ENCODE results near the gene MEI1. TPM values are rescaled to one million over a fixed set of nuclear protein-coding genes. Genes with fewer than 3 reads are reported as not detected.
"Not testable (repeated sequence)": the region's sequence is repeated elsewhere in the genome, so short reads cannot be mapped to it uniquely, and the experiment has no call there.

The MEI1 gene, protein sequence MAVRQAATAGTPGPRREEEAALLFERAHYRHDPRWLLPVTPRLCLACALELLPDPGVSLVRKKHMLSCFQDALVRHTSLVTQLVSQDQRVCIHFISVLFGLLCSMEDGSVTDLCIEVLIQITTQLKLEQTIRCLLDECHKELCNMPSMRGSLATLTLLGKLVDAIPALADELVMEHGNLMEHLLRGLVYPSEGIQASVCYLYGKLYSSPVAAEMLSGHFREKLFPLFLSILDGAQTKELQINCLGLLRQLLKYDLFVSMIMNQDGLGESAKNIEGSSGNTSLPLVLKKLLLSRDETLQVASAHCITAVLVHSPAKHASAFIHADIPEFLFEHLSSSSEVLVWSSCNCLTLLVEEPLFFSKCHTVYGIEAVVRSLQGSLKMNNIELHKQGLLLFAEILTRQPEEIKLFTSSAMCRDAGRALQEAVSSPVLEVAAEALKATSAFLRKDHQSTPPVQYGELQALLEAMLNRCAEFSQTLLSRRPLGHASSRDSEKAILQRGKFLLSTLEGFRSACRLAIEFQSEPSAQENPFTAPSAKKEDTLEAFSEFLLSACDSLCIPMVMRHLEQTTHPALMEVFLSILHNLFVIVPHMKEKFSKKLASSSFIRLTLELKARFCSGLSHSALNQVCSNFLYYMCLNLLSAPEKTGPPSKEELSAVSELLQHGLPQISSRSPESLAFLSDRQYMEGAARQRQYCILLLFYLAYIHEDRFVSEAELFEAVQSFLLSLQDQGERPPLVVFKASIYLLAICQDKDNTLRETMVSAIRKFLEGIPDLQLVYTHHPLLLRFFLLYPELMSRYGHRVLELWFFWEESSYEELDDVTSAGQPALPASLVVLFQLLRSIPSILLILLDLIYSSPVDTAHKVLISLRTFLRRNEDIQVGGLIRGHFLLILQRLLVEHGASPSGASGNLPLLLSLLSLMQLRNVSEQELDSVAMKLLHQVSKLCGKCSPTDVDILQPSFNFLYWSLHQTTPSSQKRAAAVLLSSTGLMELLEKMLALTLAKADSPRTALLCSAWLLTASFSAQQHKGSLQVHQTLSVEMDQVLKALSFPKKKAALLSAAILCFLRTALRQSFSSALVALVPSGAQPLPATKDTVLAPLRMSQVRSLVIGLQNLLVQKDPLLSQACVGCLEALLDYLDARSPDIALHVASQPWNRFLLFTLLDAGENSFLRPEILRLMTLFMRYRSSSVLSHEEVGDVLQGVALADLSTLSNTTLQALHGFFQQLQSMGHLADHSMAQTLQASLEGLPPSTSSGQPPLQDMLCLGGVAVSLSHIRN
- 35.5 and 43.5 TPM in 2 replicates for total RNA-seq

DNA sequence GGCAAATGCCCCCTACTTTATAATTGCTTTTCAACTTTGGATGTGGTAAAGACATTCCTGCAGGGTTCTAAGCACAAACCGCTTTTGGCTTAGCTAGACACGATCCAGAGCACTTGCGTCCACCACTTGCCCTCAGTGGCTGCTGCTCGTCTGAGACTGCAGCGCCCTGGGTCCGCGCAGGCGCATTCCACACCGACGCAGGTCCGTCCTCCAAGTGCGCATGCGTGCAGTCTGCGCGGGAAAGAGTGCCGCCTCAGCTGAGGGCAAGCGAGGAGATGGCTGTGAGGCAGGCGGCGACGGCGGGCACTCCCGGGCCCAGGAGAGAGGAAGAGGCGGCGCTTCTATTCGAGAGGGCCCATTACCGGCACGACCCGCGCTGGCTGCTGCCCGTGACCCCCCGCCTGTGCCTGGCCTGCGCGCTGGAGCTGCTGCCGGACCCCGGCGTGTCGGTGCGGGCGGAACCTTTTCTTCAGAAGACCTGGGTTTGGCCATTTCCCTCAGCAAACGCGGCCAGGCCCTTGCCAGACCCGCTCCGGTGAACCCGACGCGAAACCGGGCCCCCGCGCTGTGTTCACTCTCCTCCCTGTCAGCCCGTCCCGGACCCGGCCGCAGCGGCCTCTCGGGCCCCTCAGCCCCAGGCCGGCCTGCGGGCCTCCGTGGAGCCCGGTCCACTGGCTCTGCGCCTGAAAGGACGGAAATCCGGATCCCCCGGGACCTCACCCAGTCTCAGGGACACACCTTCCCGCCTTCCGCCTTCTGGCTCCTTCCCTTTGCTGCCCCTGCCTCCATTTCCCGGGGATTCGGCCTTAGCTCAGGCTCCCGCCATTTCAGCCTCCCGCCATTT is at the start of gene MEI1:
MEI1 (plus strand) TSS at position 240 of the 844 bp plus-strand sequence; CDS start at position 276, 36 bp downstream.
- intact Hi-C loops (cut with micrococcal nuclease), result loop anchor here (5.0 kb wide), 2 partner anchors 373 to 738 kb away; partner anchors contain the start of genes NAGA and PHETA2

- intact Hi-C loops (cut with micrococcal nuclease), result no loop called here
Observed at GRCh38 chr22:41650229-41650628, 49.1 kb upstream of the MEI1 start.

DNA sequence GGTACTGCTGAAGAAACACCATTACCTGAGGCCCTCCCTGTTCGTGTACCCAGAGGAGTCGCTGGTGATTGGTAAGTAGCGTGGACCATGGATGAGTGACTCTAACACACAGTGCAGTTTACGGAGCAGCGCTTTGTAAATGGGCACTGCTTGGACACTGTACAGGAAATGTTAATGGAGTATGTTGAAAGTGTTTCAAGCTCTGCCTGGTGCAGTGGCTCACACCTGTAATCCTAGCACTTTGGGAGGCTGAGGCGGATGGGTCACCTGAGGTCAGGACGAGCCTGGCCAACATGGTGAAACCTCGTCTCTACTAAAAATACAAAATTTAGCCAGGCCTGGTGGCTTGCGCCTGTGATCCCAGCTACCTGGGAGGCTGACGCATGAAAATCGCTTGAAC is 48.5 kb upstream of the MEI1 start:
- intact Hi-C loops (cut with micrococcal nuclease), result no loop called here

DNA sequence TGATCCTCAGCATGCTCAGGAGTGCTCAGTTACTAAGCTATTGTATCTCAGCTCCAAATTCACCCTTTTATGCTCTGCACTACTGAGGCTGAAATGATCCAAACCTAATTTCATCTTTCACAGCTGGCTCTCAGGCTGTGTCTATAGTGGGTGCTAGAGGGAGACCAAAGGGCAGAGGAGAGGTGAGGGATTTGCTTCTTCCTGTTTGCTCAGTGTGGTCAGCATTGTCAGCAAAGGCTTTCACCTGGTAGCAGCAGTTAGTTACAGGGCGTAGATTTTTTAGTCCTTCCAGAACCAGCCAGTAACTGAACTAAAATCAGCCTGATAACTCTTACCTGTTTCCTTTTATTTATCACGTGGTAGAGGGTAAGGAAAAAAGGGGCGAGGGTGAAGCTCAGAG is 45.0 kb upstream of the MEI1 start:
- intact Hi-C loops (cut with micrococcal nuclease), result no loop called here

DNA sequence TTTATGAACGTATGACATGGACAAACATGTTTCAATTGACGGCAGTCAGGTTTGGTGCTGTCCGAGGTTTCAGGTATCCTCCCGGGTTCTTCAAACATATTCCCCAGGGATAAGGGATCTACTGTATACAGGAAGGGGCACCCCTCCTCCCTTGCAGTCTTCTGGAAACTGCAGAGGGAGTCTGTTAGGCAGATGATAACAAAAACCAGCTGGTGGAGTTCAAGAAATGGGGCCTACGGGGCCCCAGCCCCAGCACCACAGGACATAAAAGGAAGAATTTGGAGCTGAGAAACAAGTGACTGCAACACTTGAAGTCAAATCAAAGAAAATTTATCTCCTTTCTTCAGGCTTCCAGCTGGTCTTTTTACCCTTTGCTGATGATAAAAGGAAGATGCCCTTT is 42.7 kb upstream of the MEI1 start:
- intact Hi-C loops (cut with micrococcal nuclease), result no loop called here

- intact Hi-C loops (cut with micrococcal nuclease), result no loop called here
Observed at GRCh38 chr22:41657709-41658108, 41.6 kb upstream of the MEI1 start.

DNA sequence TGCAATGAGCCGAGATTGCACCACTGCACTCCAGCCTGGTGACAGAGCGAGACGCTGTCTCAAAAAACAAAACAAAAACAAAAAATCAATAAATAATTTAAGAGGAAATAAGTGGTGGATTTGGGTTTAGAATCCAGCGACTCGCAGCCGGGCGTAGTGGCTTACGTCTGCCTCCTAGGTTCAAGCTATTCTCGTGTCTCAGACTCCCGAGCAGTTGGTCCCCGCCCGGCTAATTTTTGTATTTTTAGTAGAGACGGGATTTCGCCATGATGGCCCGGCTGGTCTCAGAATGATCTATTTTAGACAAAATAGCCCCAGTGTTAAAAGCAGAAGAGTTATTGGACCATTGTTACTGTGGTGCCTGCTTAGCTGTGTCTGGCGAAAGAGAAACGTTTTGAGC is 40.4 kb upstream of the MEI1 start:
- intact Hi-C loops (cut with micrococcal nuclease), result no loop called here

DNA sequence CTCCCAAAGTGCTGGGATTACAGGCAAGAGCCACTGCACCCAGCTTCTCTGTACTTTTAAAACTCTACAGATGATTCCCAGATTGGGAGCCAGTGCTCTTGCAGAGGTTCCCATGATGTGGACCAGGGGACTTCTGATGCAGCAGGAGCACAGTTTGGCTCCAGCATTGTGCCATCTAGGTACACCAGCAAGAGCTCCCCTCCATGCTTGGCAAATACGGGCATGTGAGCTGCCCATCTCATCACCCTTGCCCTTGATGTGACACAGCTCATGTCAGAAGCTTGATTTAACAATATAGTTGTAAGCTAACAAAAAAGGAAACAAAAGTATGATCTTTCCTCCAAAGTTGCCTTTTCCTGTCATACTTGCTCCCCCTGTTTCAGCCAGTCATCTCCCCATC is 39.4 kb upstream of the MEI1 start:
- intact Hi-C loops (cut with micrococcal nuclease), result no loop called here

DNA sequence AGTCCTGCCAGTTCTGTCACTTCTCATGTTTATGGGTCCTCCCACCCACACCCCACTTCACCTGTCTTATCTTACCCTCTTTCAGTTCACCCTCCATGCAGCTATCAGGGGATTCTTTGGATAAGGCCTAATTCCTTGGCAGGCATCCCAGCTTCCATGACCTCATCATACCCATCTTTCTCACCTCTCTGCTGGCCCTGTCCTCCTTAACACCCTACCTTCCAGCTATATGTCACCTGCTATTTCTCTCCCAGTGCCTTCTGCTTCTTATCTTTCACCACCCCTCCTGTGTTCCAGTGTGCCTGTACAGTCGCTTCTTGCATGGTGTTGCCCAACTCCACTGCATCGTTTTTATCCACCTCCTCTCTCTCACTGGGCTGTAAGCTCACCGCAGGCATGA is 38.9 kb upstream of the MEI1 start:
- intact Hi-C loops (cut with micrococcal nuclease), result no loop called here

DNA sequence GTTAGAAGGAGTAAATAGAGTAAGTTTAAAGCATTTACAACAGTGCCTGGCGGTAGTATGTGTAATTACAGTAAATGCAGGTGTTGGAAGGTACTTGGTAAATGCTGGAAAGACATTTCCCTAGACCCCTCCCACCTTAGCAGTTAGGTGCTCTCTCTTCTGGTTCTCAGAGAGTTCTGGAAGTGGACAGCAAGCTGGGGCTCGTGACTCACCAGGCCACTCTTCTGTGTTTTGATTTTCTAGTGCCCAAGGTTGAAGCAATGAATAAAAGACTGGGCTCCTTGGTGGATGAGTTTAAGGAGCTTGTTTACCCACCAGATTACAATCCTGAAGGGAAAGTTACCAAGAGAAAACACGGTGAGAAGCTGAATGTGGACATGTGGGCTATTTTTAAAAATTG is 38.2 kb upstream of the MEI1 start:
- intact Hi-C loops (cut with micrococcal nuclease), result no loop called here

- intact Hi-C loops (cut with micrococcal nuclease), result no loop called here
Observed at GRCh38 chr22:41661713-41662112, 37.6 kb upstream of the MEI1 start.

DNA sequence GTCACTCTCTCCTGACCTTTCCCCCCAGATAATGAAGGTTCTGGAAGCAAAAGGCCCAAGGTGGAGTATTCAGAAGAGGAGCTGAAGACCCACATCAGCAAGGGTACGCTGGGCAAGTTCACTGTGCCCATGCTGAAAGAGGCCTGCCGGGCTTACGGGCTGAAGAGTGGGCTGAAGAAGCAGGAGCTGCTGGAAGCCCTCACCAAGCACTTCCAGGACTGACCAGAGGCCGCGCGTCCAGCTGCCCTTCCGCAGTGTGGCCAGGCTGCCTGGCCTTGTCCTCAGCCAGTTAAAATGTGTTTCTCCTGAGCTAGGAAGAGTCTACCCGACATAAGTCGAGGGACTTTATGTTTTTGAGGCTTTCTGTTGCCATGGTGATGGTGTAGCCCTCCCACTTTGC is 35.7 kb upstream of the MEI1 start:
- intact Hi-C loops (cut with micrococcal nuclease), result not testable (repeated sequence)

- intact Hi-C loops (cut with micrococcal nuclease), result no loop called here
Observed at GRCh38 chr22:41664490-41664889, 34.8 kb upstream of the MEI1 start.

DNA sequence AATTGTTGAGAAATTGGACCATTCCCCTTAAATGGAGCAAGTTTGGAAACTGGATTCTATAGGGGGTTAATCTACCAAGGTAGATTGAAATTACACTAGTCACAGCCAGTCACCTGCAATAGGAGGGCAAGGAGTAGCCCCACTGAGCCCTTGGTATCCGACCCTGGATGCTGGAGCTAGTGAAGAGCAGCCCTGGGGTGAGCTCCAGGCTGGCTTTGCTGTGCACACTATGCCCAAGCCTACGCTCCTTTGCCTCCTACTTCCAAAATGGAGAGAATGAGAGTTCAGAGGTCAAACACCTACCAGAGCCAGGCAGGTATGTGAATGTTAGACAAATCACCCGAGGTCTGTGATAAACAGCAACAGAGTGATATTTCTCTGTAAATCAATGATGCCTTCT is 34.4 kb upstream of the MEI1 start:
- intact Hi-C loops (cut with micrococcal nuclease), result no loop called here

DNA sequence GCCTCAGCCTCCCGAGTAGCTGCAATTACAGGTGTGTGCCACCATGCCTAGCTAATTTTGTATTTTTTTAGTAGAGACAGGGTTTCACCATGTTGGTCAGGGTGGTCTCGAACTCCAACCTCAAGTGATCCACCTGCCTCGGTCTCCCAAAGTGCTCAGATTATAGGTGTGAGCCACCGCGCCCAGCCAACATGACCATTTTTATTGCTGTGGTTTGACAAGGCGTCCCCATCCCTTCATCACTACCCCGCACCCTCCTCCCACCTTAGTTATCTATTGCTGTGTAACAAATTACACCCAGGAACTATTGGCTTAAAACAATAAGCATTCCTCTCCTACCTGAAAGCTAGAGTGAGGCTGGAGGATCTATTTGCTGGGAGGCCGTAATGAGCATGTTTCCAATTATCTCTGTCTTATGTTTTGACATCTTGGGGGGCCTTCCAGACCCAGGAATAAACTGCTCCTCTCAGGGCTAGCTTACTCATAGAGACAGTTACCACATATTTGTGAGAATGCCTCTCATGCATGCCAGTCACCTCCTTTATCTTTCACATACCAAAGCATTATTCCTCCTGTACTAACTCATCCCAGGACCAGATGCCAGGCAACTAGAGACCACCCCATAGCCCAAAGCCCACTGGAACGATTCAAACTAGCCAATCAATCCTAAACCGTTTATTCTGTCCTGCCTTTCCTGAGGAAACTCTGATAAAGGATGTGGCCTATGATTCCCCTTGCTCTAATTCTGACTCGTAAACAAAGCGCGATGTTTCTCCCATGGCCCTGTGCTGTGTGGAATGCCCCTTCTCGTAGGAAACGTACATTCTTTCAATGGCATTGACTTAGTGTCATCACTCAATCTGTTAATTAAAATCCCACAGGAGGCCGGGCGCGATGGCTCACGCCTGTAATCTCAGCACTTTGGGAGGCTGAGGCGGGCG is 30.1 kb upstream of the MEI1 start:
- intact Hi-C loops (cut with micrococcal nuclease), result no loop called here

GRCh38 chr22:41672096-41672495 is 27.2 kb upstream of the MEI1 start:
- intact Hi-C loops (cut with micrococcal nuclease), result not testable (repeated sequence)

DNA sequence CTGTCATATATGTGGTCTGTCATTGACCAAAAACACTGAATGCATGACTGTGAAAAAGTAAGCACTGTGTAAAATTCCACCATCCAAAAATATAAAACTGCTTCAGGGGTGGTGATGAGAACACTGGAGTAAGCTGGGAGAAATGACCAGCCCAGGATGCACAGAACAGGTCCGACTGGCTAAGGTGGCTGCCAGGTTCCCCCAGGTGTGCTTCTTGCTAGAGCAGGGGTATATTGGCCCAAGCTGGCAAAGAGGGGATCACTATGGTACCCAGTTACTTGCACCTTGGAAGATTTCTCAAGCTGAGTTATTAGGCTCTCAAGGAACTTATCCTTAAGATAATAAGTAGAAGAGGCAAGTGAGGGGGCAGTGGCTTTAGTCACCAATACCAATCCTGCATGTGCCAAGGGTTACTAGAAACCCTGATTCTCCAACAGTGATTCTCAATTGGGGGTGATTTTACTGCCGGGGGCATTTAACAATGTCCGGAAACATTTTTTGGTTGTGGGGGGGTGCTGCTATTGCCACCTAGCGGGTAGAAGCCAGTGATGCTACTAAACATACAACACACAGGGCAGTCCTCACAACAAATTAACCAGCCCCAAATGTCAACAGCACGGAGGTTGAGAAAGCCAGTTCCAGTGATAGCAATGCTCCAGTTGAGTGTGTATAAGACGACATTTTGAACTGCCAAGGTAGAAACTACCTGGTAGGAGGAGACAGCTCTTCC is 26.4 kb upstream of the MEI1 start:
- intact Hi-C loops (cut with micrococcal nuclease), result no loop called here

DNA sequence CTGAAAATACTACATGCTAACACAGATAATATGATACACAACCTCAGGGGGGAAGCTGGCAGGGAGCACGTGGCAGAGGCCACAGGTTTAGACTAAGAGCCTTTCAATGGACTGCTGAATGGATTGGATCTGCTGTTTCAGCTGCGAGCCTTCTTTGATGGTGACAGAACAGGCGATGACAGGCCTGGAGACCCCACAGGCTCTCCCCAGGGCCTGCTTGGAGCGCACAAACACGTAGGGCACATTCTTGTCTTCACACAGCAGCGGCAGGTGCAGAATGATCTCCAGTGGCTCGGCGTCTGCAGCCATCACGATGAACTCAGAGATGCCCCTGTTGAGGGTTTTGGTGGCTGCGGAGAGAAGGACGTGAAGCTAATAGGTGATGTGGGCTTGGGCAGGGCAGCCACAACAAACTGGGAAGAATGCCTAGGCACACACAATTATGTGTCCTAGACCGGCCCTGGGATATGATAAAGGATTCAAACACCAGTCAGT is 24.4 kb upstream of the MEI1 start:
- intact Hi-C loops (cut with micrococcal nuclease), result no loop called here

DNA sequence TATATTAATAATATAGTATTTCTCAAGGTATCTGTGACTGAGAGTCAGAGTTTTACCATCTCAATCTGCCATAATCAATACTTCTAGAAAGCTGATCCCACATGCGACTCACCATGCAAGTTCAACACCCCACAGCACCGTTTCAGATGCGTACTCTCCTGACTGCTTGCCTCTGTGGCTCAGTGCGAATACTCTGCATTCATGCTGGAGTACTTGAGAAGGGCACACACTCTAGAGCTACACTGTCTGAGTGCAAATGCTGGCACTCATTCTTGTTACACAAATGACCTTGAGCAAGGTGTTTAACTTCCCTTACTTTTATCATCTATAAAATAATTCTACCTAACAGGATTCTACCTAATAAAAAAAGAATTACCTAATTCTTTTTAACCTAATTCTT is 23.2 kb upstream of the MEI1 start:
- intact Hi-C loops (cut with micrococcal nuclease), result no loop called here
